Lung (tissue), 12 donors: ENCODE results near the gene TLE3. TPM values are rescaled to one million over a fixed set of nuclear protein-coding genes. Genes with fewer than 3 reads are reported as not detected.

Experiments used
- ATAC-seq: fragments of 200-7000 bp; cut with Tn5 transposase; one replicate; pipeline ENCODE4 v1.9.1; 2020; ENCODE audit warnings: moderate number of reproducible peaks; ENCODE audit not compliant: insufficient read depth, low FRiP score
- DNase-seq, 3 donors: peaks; one replicate each; pipeline ENCODE4 v3.0.0-alpha.2; 2013 to 2017
- H3K27ac ChIP-seq, 2 donors: one replicate each; pipeline ENCODE4 v1.5.1; 2013; ENCODE audit warnings: mild to moderate bottlenecking in 2 of 2, moderate library complexity in 2 of 2, control low read depth in 1 of 2, inconsistent platforms in 1 of 2, low read depth in 1 of 2, low read length in 1 of 2
- H3K27me3 ChIP-seq, 3 donors: one replicate each; pipeline ENCODE4 v1.5.1; 2013; ENCODE audit warnings: low read length in 2 of 3; ENCODE audit not compliant: control insufficient read depth in 3 of 3, insufficient read depth in 3 of 3
- H3K36me3 ChIP-seq, 4 donors: one replicate each; pipeline ENCODE4 v1.5.1; 2013; ENCODE audit warnings: low read length in 4 of 4, mild to moderate bottlenecking in 1 of 4, moderate library complexity in 1 of 4; ENCODE audit not compliant: control insufficient read depth in 4 of 4, insufficient read depth in 4 of 4
- H3K4me1 ChIP-seq, 5 donors: one replicate each; pipeline ENCODE4 v1.5.1; 2013; ENCODE audit warnings: low read length in 5 of 5, mild to moderate bottlenecking in 2 of 5, moderate library complexity in 1 of 5; ENCODE audit not compliant: control insufficient read depth in 5 of 5, insufficient read depth in 5 of 5
- H3K4me3 ChIP-seq: one replicate; pipeline ENCODE4 v1.5.1; 2013; ENCODE audit warnings: mild to moderate bottlenecking, control low read depth, moderate library complexity
- H3K9ac ChIP-seq, 2 donors: one replicate each; pipeline ENCODE4 v1.5.1; 2013; ENCODE audit warnings: low read length in 2 of 2, control low read depth in 1 of 2; ENCODE audit not compliant: insufficient read depth in 1 of 2
- H3K9me3 ChIP-seq, 4 donors: one replicate each; pipeline ENCODE4 v1.5.1; 2013; ENCODE audit warnings: low read length in 3 of 4, mild to moderate bottlenecking in 1 of 4, moderate library complexity in 1 of 4; ENCODE audit not compliant: control insufficient read depth in 4 of 4, insufficient read depth in 3 of 4
- WGBS, 2 donors: extraction: QIAGEN DNeasy Blood & Tissue Kit; methylation state at CpG; one replicate each; pipeline ENCODE4 v1.1.7; 2013; 5-methylcytosine and 5-hydroxymethylcytosine counted together
- polyA plus RNA-seq, 2 donors: library from polyadenylated mRNA; stranded (reverse); fragments of 200-250 nt; gene quantifications; one replicate each; pipeline ENCODE4 v1.2.1, GENCODE V29; 2013
- total RNA-seq, 2 donors: library from RNA; depleted of rRNA in 1 of 2; stranded (reverse); fragments of >200 nt in 1 of 2; gene quantifications; one replicate each; pipeline ENCODE4 v1.2.1, GENCODE V29; 2014 to 2021
- TF ChIP-seq, protein P1 (sequence below): IDR thresholded peaks from 2 replicates; pipeline ENCODE4 v1.5.1; 2012; ENCODE audit warnings: mild to moderate bottlenecking; ENCODE audit errors: control extremely low read depth, extremely low read depth
- donor health status: control.
- donor health status: control.
- donor health status: Bipolar disorder and iron deficiency.
- donor health status: healthy.
- donor health status: DM: yes; HTN: yes; CAD: no.

TLE3 gene
- total and polyA plus RNA-seq, 4 donors = 22.7 to 77.3 (median 73.3) TPM

DNA sequence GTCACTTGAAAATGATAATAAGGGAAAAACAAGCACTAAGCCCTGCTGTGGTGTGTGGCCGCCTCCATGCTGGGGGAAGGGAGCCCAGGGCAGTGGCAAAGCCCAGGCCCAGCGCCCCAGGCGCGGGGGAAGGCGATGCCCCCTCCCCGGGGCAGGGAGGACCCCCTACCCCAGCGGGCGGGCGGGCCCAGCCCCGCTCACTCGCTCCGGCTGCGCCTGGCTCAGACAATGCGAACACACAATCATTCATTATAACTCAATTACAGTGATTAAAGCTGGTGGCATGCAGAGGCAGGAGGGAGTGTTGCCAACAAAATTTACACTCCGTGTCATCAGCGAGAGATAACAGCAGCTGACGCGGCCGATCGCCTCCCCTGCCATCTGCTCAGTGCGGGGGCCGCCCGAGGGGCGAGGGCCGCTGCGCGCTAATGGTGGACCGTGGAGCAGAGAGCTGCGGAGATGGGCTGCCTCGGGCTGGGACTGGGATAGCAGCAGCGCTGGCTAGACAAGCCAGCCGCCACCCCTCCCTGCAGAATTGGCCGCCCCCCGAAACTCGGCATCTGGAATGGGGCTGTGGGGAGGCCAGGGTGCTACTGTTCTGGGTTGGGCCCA is 64.1 kb downstream of the TLE3 start:
- DNase-seq = peak; percentile 73 to 82 (median 74)
- Histone ChIP-seq H3K36me3 (no peaks in the 10 kb centered on the region), H3K9ac (no peak overlapping the region), H3K27me3 (peaks cover 0 to 2% (median 0%) of the 10 kb centered on the region in 3 donors), H3K9me3 (peaks cover 0 to 2% (median 0%) of the 10 kb centered on the region in 4 donors), H3K4me3 (no peak overlapping the region), H3K27ac (no peak overlapping the region), H3K4me1 (peaks cover 0 to 13% (median 0%) of the 10 kb centered on the region in 5 donors)
- 60 to 64% methylated on average over 35 of the region's 35 CpGs for WGBS, 2 donors
- peak; percentile 15 for ATAC-seq
- TF ChIP-seq, protein P1, sequence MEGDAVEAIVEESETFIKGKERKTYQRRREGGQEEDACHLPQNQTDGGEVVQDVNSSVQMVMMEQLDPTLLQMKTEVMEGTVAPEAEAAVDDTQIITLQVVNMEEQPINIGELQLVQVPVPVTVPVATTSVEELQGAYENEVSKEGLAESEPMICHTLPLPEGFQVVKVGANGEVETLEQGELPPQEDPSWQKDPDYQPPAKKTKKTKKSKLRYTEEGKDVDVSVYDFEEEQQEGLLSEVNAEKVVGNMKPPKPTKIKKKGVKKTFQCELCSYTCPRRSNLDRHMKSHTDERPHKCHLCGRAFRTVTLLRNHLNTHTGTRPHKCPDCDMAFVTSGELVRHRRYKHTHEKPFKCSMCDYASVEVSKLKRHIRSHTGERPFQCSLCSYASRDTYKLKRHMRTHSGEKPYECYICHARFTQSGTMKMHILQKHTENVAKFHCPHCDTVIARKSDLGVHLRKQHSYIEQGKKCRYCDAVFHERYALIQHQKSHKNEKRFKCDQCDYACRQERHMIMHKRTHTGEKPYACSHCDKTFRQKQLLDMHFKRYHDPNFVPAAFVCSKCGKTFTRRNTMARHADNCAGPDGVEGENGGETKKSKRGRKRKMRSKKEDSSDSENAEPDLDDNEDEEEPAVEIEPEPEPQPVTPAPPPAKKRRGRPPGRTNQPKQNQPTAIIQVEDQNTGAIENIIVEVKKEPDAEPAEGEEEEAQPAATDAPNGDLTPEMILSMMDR = no peak

DNA sequence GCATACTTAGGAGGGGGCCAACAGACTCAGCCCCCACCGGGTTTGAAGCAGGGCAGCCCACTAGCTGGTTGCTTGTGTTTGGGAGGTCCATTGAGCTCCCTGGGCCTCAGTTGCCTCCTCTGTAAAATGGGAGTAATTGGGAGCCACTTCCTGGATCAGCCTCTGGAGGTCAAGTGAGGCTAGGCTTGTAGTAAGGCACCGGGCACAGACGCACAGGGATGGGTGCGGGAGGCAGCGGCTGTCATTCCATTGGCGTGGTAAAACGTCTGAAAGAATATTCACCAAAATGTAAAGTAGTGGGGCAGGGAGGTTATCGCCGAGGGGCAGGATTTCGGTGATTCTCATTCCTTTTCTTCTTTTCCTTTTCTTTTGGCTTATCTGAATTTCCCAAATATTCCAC is 64.6 kb downstream of the TLE3 start:
- no peak overlapping the region for H3K4me3 ChIP-seq
- peaks cover 0 to 13% (median 0%) of the 10 kb centered on the region in 5 donors for H3K4me1 ChIP-seq
- ATAC-seq (no peak), DNase-seq (no peak)
- WGBS, 2 donors = 69 to 85% methylated on average over 10 of the region's 10 CpGs
- H3K27me3 ChIP-seq = no peaks in the 10 kb centered on the region
- H3K9me3 ChIP-seq = peaks cover 0 to 2% (median 0%) of the 10 kb centered on the region in 4 donors
- no peaks in the 10 kb centered on the region for H3K36me3 ChIP-seq
- H3K9ac ChIP-seq = no peak overlapping the region
- TF ChIP-seq, protein P1 = no peak
- no peak overlapping the region for H3K27ac ChIP-seq

DNA sequence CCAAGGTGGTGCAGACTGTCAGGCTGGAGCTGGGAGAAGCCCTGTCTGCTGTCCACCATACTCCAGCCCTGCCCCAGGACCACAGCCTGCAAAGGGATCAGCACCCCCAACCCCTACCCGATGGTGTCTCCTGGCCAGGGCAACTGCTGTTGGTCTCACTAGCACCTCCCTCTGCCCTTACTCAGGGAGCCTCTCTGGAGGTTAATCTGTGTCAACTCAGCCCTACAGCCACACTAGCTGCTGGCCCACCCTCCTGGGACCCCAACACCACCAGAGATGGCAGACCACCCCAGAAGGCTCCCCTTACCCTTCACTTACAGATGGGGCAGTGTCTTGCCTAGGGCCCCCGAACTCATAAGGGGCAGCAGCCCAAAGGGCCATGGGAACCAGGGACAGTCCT is 65.2 kb downstream of the TLE3 start:
- peaks cover 0 to 13% (median 0%) of the 10 kb centered on the region in 5 donors for H3K4me1 ChIP-seq
- TF ChIP-seq, protein P1 = no peak
- no peak for ATAC-seq

More for the DNA sequence above, 65.2 kb downstream of the TLE3 start:
- Histone ChIP-seq H3K36me3 (no peaks in the 10 kb centered on the region), H3K9me3 (peaks cover 0 to 2% (median 0%) of the 10 kb centered on the region in 4 donors), H3K27ac (no peak overlapping the region), H3K9ac (no peak overlapping the region), H3K27me3 (no peaks in the 10 kb centered on the region), H3K4me3 (no peak overlapping the region)
- 63 to 87% methylated on average over 2 of the region's 2 CpGs for WGBS, 2 donors
- DNase-seq = no peak
